T-helper 2 cell (primary cell): ENCODE data around the gene KCNQ1.

Source experiments
- DNase-seq, 5 experiments: peaks; one replicate each; pipeline versions ENCODE4 v3.0.0 to v3.0.0-alpha.2; 2012 to 2022

Gene KCNQ1

DNA sequence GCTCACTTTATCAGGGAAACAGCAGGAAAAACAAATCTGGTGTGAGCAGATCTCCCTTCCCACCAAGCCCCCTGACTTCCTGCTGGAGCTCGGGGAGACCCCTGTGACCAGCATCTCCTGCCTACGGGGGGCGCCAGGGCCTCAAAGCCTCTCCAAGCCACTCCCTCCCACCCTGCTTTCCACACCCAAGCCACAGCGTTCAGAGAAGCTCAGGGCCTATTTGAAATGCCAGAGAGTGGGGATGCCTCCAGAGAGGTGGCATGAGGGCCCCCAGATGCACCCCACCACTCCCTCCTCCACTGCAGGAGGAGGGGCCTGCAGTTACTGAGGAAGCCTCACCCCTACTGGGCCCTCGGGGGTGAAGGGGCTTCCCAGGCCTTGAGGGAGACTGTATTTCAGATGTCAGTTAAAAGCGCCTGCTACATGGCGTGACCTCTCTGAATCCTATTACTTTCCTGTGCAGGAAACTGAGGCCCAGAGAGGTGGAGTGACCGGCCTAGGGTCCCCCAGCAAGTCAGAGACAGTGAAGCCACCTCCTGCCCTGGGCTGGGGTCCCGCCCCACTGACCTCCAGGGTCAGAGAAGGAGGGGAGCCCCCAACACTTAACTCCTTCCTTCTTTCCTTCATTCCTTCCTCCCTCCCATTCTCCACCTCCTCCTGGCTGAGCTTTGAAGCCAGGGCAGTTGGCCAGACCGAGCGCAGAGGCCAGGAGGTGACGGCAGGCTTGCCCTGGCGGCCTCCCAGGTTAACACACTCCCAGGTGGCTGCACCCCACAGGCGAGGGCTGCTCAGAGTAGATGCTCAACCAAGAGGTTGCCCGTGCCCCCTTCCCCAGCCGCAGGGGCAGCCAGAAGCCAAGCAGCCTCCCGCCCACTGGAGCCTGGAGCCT, 446.8 kb downstream of the KCNQ1 start:
- no peak for DNase-seq

DNA sequence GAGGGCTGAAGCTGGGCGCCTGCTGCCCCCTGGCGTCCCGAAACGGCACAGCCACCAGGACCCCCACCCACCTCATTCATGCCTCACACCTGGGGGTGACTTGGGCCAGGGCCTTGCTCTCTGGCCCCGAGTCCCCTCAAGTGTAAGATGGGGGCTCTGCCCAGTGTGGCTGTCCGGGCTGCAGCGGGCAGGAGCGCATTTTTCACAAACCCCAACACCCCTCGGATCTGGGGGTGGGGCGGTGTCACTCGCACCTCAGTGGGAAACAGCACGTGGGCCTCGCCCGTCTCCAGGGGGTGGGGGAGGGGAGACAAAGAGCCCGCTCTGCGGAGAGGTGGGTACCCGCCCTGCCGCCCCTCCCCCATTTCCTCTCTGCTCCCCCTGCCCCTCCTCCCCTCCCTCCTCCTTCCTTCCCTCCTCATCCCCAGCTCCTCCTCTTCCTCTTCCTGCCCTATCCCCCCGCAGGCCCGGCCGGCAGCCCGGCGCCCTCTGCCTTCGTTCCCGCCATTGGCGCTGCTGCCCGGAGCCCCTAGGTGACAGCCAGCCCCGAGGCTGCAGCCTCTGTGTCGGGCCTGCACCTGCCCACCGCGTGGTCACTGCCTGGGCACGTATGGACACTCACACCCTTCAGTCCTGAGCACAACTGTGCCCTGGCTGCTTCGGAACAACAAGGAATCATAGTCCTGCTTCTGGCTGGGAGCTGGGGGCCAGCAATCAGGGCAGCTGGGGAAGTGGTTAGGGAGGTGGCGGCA, 447.6 kb downstream of the KCNQ1 start:
- peak in 4 of 5 experiments; percentile 39 to 81 (median 46) for DNase-seq

DNA sequence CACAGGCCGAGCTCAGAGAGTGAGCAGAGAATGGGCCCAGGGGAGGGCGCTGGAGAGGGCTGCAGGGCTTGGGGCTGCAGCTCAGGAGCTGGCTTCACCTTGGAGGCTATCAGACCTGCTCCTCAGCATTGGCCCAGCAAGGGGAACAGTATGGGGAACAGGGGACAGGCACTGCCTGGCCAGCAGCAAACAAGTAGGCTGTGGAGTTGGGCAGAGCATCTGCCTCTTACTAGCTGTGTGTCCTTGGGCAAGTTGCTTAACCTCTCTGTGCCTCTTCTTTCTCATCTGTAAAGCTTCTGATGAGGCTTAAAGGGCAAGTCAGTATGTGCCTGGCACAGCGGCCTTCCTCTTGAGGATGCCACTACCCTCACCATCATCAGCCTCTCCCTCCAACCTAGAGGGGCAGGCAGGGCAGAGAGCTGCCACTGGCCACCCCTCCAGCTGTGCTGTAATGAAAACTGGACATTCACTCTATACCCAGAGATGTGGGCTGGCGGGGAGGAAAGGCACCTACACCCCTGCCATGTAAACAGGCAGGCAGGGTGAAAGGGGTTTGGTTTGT, 448.2 kb downstream of the KCNQ1 start:
- peak in 2 of 5 experiments; percentile 20 to 67 for DNase-seq

DNA sequence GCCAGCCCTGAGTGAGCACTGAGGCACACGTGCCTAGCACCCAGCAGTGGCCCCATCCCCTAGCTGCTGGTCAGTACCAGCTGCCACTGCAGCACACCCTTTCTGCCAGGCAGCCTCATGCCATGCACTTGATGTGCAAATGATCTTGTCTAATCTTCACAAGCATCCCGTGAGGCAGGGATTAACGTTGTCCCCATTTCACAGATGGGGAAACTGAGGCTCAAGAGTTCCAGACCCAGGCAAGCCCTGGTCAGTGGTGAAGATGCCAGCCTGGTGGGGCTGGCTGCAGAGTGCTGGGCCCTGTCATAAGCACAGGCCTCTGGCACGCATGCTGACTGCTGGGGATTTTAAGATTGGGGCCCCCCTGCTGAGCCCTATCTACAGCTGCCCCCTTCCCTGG, 449.1 kb downstream of the KCNQ1 start:
- no peak for DNase-seq

DNA sequence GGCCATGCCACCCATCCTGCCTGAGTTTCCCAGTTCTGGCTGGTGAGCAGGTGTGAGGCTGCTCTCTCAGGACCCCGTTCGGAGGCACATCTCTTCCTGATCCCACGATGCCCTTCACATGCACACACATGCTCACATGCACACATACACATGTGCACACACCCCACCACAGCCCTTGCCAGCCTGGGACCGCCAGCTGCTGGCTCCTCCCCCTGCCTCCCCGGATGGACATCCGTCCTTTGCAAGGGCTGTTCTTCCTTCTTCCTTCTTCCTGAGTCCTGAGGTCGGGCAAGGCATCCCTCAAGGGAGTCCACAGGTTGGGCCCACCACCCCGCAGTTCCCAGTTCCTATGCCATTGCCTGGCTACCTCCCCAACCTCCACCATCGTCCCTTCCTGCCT, 451.2 kb downstream of the KCNQ1 start:
- DNase-seq: no peak

DNA sequence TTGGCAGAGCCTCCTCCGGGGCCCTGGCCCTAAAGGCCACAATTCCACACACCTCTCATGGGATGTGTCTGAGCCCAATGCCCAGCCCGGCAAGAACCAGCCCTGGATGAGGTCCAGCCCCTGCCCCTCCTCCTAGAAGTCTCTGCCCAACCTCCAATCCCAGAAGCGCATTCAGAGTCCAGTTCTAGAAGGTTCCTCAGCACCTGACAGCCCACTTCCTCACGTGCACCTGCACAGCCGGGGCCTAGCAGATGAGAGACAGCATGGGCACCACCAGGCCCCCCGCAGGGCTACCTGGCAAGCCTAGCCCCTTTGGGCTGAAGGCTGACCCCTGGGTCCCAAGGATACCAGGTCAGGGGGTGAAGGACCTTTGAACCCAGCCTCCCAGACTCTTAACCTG, 452.2 kb downstream of the KCNQ1 start:
- DNase-seq: no peak

DNA sequence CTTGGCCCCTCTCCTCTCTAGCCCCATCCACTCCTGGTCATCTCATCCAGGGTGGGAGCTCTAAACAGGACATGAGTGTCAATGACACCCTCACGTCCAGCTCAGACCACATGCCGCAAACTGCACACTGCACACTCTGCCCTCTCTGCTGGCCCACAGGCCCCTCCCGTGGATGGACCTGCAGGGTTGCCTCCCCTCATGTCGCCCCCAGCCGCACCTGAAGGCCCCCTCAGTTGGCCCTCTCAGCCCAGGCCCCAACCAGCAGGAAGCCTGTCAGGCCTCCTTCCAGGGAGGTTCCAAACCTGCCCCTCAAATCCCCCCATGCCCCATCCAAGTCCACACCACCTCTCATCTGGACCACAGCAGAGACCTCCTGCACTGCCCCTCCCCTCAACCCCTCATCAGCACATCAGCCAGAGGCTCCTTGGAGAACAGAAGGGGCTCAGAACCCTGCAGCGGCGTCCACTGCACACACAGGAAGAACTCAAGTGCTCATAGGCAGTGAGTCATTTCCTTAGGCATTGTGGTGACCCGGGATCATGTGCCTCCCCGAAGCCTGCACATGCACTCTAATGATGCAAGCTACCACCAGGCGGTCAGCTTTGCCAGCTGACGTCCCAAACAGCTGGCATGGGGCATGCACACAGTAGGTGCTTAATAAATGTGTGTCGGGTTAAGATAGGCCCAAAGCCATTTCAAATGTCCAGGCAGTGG, 453.7 kb downstream of the KCNQ1 start:
- peak in 4 of 5 experiments; percentile 28 to 90 (median 40) for DNase-seq
